HCEC 1CT (cell line): ENCODE measurements around the gene NXT1.
"Not testable (repeated sequence)": the region's sequence is repeated elsewhere in the genome, so short reads cannot be mapped to it uniquely, and the experiment has no call there.

Source experiments
- DNase-seq: peaks from one replicate; pipeline ENCODE4 v3.0.0-alpha.2; 2017

NXT1 gene

DNA sequence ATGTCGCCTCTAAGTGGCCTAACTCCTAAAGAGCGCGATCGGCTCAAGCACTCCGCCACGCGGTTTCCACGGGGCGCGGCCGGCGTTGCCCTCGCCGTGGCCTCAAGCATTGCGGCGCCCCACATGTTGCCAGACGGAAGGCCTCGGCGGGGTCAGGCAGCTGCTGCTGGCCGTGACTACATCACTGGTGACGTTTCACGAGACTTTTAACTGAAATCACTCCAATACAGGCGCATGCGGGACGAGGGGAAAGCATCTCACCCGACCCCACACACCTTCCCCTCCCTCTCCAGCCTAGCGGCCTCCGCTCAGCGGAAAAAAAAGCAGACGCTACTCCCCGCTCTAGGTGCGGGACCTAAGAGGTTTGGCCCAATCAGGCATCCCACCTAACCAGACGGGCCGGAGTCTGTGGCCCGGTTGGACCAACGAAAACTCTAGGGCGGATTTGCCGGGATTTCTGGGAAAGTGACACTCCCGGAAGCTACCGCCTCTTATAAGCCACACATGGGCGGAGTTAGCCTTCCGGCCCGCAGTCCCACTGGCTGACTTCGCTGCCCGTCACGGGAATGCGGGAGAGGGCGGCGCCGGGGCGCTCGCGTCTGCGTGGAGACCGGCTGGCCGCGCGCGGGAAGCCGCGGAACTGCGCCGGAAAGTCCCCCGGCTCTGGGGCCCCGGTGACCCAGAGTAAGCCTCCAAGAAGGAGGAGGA, at the start of gene NXT1:
TSS of gene NXT1 (plus strand) at position 596 of the 708 bp plus-strand sequence. CDS start 3,251 bp downstream, outside the sequence.
- DNase-seq: peak; percentile 98

- no peak for DNase-seq
These were observed 49.0 kb upstream of the NXT1 start for GRCh38 chr20:23301436-23302050.

- no peak for DNase-seq
These were observed 48.2 kb upstream of the NXT1 start for GRCh38 chr20:23302386-23302785.

DNA sequence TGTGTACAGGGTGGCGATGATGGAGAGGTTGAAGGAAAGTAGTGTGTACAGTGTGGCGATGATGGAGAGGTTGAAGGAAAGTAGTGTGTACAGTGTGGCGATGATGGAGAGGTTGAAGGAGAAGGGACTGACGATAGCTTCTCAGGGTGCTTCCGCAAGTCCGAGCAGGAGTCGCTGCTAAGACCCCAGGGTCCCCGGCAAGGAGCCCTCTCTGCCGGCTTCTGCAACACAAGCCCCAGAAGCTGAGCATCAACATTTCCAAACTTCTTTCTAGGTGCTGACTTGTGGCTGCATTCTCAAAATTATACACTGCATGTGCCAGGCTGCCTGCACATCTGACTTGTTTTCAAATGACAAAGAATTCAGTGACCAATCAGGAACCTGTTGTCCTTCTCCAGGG, 47.8 kb upstream of the NXT1 start:
- DNase-seq: no peak

GRCh38 chr20:23303325-23304102, 47.1 kb upstream of the NXT1 start:
- no peak for DNase-seq

DNA sequence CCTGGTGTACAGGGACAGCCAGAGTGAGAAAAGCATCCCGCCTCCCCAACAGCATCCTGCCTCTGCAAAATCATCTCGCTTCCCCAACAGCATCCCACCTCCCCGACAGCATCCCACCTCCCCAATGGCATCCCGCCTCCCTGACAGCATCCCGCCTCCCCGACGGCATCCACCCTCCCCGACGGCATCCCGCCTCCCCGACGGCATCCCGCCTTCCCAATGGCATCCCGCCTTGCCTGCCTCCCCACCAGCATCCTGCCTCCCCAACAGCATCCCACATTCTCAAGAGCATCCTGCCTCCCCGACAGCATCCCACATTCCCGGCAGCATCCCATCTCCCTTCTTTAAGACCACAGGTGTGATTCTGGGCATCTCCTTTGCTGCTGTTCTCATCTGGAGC, 46.0 kb upstream of the NXT1 start:
- DNase-seq: no peak

GRCh38 chr20:23305098-23305497, 45.5 kb upstream of the NXT1 start:
- no peak for DNase-seq

DNA sequence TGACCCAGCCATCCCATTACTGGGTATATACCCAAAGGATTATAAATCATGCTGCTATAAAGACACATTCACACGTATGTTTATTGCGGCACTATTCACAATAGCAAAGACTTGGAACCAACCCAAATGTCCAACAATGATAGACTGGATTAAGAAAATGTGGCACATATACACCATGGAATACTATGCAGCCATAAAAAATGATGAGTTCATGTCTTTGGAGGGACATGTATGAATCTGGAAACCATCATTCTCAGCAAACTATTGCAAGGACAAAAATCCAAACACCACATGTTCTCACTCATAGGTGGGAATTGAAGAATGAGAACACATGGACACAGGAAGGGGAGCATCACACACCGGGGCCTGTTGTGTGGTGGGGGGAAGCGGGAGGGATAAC, 43.2 kb upstream of the NXT1 start:
- not testable (repeated sequence) for DNase-seq

GRCh38 chr20:23308024-23308423, 42.6 kb upstream of the NXT1 start:
- DNase-seq: no peak

DNA sequence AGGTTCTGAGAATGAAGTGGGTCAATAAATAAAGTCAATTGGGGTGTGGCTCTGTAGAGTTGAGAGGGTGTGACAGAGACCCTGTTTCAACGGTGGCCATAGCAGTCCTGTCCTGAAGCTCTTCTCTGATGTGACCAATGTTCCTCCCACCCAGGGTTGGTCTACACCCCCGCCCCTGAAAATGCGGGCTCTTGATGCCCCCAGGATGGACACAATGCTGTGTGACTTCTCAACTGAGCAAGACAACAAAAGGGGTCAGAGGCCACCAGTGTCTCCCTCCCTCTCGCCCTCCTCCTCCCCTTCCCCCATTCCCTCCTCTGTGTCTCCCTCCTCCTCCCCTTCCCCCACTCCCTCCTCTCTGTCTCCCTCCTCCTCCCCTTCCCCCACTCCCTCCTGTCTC, 41.7 kb upstream of the NXT1 start:
- DNase-seq: no peak

DNA sequence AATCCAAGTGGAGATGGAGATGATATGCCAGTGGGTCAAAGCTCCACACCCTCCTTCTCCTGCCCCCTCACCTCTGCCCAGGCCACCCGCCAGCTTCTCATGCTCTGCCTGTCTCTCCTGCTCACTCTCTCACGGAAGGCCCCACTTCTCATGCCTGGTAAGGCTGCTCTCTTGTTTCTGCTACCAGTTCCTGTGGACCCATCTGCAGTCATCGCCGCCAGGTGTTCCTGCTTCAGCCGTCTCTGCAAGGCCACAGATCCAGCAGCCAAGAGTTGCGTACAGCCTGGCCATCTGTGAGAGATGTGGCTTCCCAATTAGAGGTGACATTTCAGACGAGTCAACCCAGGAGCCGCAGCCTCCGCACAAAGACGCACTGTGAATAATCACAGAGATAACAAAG, 40.8 kb upstream of the NXT1 start:
- no peak for DNase-seq

DNA sequence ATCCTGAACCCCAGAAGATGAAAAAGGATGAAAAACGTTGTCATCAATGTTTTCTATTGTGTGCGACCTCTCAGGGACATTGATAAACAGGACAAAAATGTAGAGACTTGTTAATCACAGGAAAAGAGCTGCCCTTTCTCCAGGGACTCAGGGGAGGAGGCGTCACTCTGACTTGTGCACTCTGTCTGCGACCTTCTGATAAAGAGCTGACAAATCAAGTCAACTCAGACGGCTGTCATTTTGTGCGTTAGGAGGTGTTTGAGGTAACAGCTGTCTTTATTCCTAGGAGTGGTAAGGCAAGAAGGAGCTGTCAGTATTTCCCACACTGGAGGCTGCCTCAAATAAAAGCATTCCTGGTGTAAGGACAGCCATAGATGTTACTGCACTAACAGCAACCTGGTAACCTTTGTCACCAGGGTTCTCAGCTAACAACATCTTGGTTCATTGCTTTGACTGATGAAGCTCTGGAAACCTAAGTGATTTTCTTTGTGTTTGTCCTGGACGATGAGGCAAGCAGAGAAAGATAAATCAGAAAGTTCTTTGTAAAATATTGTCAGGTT, 38.6 kb upstream of the NXT1 start:
- no peak for DNase-seq

- no peak for DNase-seq
These were observed 37.3 kb upstream of the NXT1 start for GRCh38 chr20:23313271-23313670.

- DNase-seq: no peak
These were observed 35.9 kb upstream of the NXT1 start for GRCh38 chr20:23314699-23315098.

DNA sequence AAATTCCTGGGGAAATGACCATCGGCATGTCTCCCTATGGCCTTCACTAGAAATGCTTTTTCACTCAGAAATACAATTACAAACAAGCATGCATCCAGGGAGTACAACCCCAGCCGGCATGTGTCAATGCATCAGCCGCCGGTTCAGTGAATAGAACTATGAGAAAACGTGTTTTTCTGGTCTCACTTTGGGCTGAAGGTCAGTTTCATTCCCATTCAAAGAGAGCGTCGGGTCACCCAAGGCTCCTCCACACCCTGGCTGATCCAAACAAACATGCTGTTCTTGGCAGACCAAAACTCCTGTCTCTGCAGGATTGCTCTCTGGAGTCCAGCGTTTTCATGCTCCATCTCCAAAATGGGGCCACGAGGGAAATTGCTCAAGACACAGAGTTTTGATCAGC, 35.5 kb upstream of the NXT1 start:
- no peak for DNase-seq

DNA sequence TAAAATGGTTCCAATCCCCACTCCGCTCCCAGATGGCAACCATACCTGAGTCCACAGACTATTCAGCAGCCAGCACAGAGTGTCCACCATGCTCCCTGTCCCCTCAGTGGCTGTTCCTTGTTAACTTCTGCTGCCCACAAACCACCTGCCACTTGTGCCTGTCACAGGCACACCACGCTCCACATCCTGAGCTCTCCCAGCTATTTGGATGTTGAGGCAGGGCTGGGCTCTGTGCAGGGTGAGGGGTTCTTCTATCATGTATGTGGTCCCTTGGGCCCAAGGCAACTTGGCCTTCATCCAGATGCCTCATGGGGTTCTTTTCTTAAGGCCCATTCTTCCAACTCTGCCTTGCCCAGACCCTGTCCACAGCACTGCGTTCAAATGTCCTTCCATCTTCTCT, 34.0 kb upstream of the NXT1 start:
- no peak for DNase-seq

DNA sequence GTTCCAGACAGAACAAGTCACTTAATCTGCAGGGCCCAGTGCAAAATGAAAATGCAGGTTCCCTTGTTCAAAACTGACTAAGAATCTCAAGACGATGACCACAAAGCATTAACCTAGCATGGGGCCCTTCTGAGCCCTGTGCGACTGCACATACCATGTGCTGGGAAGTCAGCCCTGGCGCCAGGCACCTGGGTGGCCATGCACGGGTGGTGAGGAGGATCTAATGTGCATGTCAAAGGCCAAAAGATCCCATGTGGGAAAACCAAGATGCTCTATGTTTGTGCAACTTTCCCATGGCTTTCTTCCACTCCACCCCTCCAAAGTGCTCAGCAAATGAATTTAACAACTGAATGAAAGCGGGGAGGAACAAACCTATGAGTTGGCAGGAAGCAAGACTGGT, 33.5 kb upstream of the NXT1 start:
- DNase-seq: no peak

DNA sequence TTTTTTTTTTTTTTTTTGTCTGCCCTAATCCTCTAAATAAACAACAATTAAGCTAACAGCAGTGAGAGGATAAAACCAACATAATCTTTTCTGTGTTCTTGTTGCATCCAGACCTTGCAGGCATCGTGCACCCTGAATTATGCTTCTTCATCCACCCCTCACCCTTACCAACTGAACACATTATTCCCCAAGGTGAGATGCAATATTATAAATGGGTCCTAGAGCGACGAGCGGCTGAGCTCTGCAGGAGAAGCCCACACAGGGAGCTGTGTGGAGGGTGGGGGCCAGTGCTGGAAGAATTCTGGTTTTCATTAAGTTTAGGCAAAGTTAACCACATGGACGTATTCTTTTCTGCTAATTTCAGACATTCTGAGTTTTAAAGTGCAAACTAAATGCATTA, 32.2 kb upstream of the NXT1 start:
- DNase-seq: no peak

DNA sequence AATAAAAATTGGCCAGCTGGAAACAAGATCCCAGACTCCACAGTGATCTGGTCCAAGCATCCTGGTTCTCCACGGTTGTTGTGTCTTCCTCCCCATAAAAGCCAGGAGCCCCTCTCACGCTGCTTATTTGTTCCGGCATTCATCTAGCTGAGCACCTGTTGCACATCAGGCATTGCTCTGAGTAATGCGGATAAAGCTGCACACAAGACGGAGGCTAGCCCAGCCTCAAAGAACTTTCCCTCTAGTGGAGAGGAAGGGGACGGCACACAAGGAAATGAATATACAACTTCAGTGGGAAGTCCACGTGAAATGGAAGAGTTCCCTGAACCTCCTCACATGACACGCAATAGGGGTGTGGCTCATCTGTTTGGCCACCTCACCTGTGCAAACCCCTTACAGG, 30.3 kb upstream of the NXT1 start:
- peak; percentile 45 for DNase-seq

DNA sequence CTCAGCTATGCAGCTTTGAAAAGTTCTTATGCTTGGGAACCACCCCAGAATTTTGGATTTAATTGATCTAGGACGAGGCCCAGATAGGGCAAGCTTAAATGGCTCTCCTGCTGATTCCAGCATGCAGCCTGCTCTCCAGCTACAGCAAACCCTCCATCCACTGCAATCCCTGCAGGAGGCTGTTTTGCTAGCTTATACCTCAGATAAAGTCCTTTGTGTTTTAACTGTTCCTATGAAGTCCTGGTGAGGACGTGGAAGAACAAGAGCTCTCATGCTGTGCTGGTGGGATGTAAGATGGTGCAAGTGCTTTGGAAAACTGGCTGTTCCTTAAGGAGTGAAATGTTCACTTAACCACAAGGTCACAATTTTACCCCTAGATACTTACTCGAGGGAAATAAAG, 25.5 kb upstream of the NXT1 start:
- DNase-seq: no peak

GRCh38 chr20:23326774-23327173, 23.8 kb upstream of the NXT1 start:
- no peak for DNase-seq

DNA sequence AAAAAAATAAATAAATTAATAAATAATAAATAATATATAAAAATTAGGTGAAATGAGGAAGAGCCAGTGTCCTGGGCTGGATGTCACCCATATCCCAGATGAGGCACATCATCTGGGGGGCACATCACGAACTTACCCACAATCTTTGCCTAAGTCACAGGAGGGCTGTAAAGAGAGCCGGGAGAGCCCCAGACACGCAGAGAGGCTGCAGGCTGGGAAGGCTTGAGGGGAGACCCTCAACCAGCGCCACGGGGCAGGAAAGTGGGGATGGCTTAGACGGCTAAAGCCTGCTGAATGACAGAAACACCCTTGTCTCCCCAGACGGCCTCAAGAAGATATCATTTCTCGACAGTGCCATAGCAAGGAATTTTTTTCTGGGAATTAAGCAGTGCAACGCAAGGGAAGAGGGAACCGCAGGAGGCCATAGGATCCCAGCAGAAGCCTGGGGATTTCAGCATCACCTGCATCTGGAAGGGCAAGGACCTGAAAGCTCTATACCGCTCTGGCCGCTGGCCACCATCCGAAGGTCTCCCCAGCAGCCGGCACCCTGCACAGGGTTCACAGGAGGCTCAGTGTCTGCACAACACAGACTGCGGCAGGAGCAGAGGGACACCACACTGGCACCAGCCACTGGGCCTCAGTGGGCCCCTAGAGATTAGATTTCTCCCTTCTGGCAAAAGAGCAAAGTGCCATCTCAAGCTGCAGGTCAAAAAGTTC, 22.8 kb upstream of the NXT1 start:
- DNase-seq: no peak
